Mucosa of rectum (tissue), 2 donors: Measurements from ENCODE around the gene TNFAIP8L2.
"Not testable (repeated sequence)": the region's sequence is repeated elsewhere in the genome, so short reads cannot be mapped to it uniquely, and the experiment has no call there.

Experiments
- H3K27ac ChIP-seq, 2 donors: one replicate each; pipeline ENCODE4 v1.7.0; 2013; ENCODE audit warnings: inconsistent platforms in 2 of 2, low read depth in 2 of 2, low read length in 2 of 2
- H3K27me3 ChIP-seq, 2 donors: one replicate each; pipeline ENCODE4 v1.7.0; 2013; ENCODE audit warnings: low read length in 2 of 2; ENCODE audit not compliant: control insufficient read depth in 2 of 2, insufficient read depth in 2 of 2
- H3K36me3 ChIP-seq, 2 donors: one replicate each; pipeline ENCODE4 v1.7.0; 2013; ENCODE audit warnings: low read length in 2 of 2; ENCODE audit not compliant: control insufficient read depth in 2 of 2, insufficient read depth in 2 of 2
- H3K4me1 ChIP-seq, 2 donors: one replicate each; pipeline ENCODE4 v1.7.0; 2013; ENCODE audit warnings: low read length in 2 of 2, mild to moderate bottlenecking in 1 of 2; ENCODE audit not compliant: control insufficient read depth in 2 of 2, insufficient read depth in 2 of 2
- H3K4me3 ChIP-seq, 2 donors: one replicate each; pipeline ENCODE4 v1.7.0; 2013; ENCODE audit warnings: low read length in 2 of 2
- H3K9ac ChIP-seq, 2 donors: one replicate each; pipeline ENCODE4 v1.7.0; 2013; ENCODE audit warnings: low read length in 2 of 2, low read depth in 1 of 2, mild to moderate bottlenecking in 1 of 2
- H3K9me3 ChIP-seq, 2 donors: one replicate each; pipeline ENCODE4 v1.7.0; 2013; ENCODE audit warnings: low read length in 2 of 2; ENCODE audit not compliant: control insufficient read depth in 2 of 2
- donor health status: healthy.
- donor health status: Normal muscosa, but diverticular disease.

The TNFAIP8L2 gene

DNA sequence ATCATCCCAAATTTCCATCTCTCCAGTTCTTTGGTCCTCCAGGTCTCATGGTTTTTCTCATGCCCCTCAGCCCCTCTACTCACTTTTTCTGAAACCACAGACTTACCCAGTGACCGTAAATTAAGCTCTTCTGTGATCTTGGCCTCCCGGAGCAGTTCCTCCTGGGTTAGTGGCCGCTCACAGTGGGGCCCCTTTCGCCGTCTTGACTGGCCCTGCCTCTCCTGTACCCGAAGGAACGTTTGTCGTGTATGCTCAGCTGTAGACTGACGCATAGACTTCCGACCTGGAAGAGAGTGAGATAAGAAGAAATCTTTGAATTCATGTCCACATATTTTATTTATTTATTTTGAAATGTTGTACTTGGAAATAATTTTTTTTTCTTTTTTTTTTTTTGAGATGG is 27.8 kb downstream of the TNFAIP8L2 start:
- Histone ChIP-seq H3K4me1 (peaks cover 7 to 8% of the 10 kb centered on the region in 2 donors), H3K4me3 (no peak overlapping the region), H3K9me3 (no peaks in the 10 kb centered on the region), H3K27ac (no peak overlapping the region), H3K36me3 (peaks cover 44 to 48% of the 10 kb centered on the region in 2 donors), H3K27me3 (no peaks in the 10 kb centered on the region), H3K9ac (no peak overlapping the region)

DNA sequence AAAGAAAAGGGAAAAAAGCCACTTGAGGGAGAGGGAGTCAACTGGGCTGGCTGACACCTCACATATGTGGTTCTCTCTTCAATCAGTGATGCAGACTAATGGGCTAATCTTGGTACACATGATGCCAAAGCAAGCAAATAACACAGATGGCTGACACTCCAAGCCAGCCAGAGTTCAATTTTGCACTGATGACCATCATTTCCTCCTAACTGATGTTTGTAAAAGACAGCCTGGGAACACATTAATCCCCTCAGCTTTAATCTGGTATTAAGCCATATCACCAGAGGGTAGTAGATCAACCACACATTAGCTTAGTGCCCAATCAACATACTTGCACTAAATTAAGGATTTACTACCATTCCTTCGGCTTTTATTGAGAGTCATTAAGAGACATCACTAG is 30.8 kb downstream of the TNFAIP8L2 start:
- peaks cover 25 to 29% of the 10 kb centered on the region in 2 donors for H3K36me3 ChIP-seq
- H3K27me3 ChIP-seq = no peaks in the 10 kb centered on the region
- no peaks in the 10 kb centered on the region for H3K9me3 ChIP-seq
- no peak overlapping the region for H3K9ac ChIP-seq
- H3K4me1 ChIP-seq = peaks cover 10% of the 10 kb centered on the region in 2 donors
- H3K4me3 ChIP-seq = no peak overlapping the region
- H3K27ac ChIP-seq = no peak overlapping the region

DNA sequence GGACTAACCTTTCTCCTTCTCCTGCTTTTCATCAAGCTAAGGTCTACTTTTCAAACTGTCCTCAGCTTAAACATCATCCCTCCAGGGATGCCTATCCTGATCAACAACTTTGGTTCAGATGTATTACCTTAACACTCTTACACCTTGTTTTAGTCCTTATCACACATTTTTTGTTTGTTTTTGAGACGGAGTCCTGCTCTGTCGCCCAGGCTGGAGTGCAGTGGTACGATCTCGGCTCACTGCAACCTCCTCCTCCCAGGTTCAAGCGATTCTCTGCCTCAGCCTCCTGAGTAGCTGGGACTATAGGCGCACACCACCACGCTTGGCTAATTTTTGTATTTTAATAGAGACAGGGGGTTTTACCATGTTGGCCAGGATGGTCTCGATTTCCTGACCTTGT is 32.2 kb downstream of the TNFAIP8L2 start:
- H3K9me3 ChIP-seq, H3K27ac ChIP-seq, H3K9ac ChIP-seq, H3K27me3 ChIP-seq: not testable (repeated sequence)
- Histone ChIP-seq H3K4me3 (peak overlapping the region; percentile 85 to 94), H3K36me3 (peaks cover 13 to 17% of the 10 kb centered on the region in 2 donors), H3K4me1 (peaks cover 10% of the 10 kb centered on the region in 2 donors)

GRCh38 chr1:151189637-151190445 is 33.4 kb downstream of the TNFAIP8L2 start, which contains the start of gene VPS72:
TSS of gene VPS72 (minus strand) at chr1:151190197. CDS start at chr1:151190121, 76 bp downstream.
- Histone ChIP-seq H3K27me3 (no peaks in the 10 kb centered on the region), H3K9ac (peak within 1 kb of the TSS; percentile 89 to 92), H3K4me1 (peaks cover 10% of the 10 kb centered on the region in 2 donors), H3K36me3 (peaks cover 7 to 9% of the 10 kb centered on the region in 2 donors), H3K27ac (peak within 1 kb of the TSS; percentile 73 to 75), H3K9me3 (no peaks in the 10 kb centered on the region), H3K4me3 (peak within 1 kb of the TSS; percentile 85 to 94)

DNA sequence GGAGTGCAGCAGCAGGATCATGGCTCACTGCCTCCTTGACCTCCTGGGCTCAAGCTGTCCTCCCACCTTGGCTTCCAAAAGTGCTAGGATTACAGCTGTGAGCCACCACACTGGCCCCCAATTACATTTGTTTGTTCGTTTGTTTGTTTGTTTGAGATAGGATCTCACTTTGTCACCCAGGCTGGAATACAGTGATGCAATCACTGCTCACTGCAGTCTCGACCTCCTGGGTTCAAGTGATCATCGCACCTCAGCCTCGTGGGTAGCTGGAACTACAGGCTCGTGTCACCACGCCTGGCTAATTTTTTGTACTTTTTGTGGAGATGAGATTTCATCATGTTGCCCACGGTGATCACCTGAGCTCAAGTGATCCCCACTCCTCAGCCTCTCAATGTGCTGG is 35.6 kb downstream of the TNFAIP8L2 start:
- H3K9me3 ChIP-seq = no peaks in the 10 kb centered on the region
- no peaks in the 10 kb centered on the region for H3K27me3 ChIP-seq
- no peak overlapping the region for H3K4me3 ChIP-seq
- H3K27ac ChIP-seq = no peak overlapping the region
- H3K9ac ChIP-seq = no peak overlapping the region
- H3K36me3 ChIP-seq = no peaks in the 10 kb centered on the region
- peaks cover 10% of the 10 kb centered on the region in 2 donors for H3K4me1 ChIP-seq

- H3K27ac ChIP-seq = no peak overlapping the region
- peaks cover 13 to 15% of the 10 kb centered on the region in 2 donors for H3K4me1 ChIP-seq
- H3K27me3 ChIP-seq = no peaks in the 10 kb centered on the region
- H3K36me3 ChIP-seq = no peaks in the 10 kb centered on the region
- no peaks in the 10 kb centered on the region for H3K9me3 ChIP-seq
- no peak overlapping the region for H3K9ac ChIP-seq
- no peak overlapping the region for H3K4me3 ChIP-seq
These were observed 36.9 kb downstream of the TNFAIP8L2 start for GRCh38 chr1:151193304-151193703.

GRCh38 chr1:151193856-151194255 is 37.4 kb downstream of the TNFAIP8L2 start:
- peaks cover 7 to 12% of the 10 kb centered on the region in 2 donors for H3K4me1 ChIP-seq
- peak overlapping the region in 1 of 2 donors; percentile 33 for H3K27ac ChIP-seq
- H3K27me3 ChIP-seq = no peaks in the 10 kb centered on the region
- H3K9me3 ChIP-seq = no peaks in the 10 kb centered on the region
- H3K4me3 ChIP-seq = peak overlapping the region in 1 of 2 donors; percentile 61
- peak overlapping the region in 1 of 2 donors; percentile 14 for H3K9ac ChIP-seq
- H3K36me3 ChIP-seq = no peaks in the 10 kb centered on the region

- Histone ChIP-seq H3K9ac (peak overlapping the region in 1 of 2 donors; percentile 59), H3K4me1 (peaks cover 11 to 14% of the 10 kb centered on the region in 2 donors), H3K4me3 (peak overlapping the region; percentile 57 to 61), H3K27ac (peak overlapping the region; percentile 52 to 82)
- H3K36me3 ChIP-seq, H3K27me3 ChIP-seq, H3K9me3 ChIP-seq: not testable (repeated sequence)
These were observed 38.6 kb downstream of the TNFAIP8L2 start for GRCh38 chr1:151194894-151195594.

GRCh38 chr1:151196292-151196800 is 39.9 kb downstream of the TNFAIP8L2 start:
- Histone ChIP-seq H3K36me3 (no peaks in the 10 kb centered on the region), H3K4me3 (peak overlapping the region; percentile 55 to 61)

GRCh38 chr1:151197863-151198253 is 41.4 kb downstream of the TNFAIP8L2 start:
- H3K4me1 ChIP-seq = peaks cover 19% of the 10 kb centered on the region in 2 donors

More at GRCh38 chr1:151196292-151196800, 39.9 kb downstream of the TNFAIP8L2 start:
- Histone ChIP-seq H3K27ac (peak overlapping the region; percentile 64 to 82), H3K27me3 (no peaks in the 10 kb centered on the region), H3K9ac (peak overlapping the region; percentile 44 to 62), H3K9me3 (no peaks in the 10 kb centered on the region), H3K4me1 (peaks cover 15 to 16% of the 10 kb centered on the region in 2 donors)

More at GRCh38 chr1:151197863-151198253, 41.4 kb downstream of the TNFAIP8L2 start:
- H3K4me3 ChIP-seq = peak overlapping the region; percentile 86 to 97
- peak overlapping the region; percentile 92 to 93 for H3K27ac ChIP-seq
- no peaks in the 10 kb centered on the region for H3K27me3 ChIP-seq
- peak overlapping the region; percentile 94 to 96 for H3K9ac ChIP-seq
- H3K9me3 ChIP-seq = no peaks in the 10 kb centered on the region
- peaks cover 0 to 3% of the 10 kb centered on the region in 2 donors for H3K36me3 ChIP-seq
